Measurements from ENCODE around the gene CREB5.

GRCh38 chr7:28539289-28539981 lies 127.1 kb downstream of the CREB5 start:
- TF ChIP-seq GATA2 (IDR thresholded peaks at IDR 0.05; ENCODE audit: low read depth, low read length) (no peak), GATA3 (IDR thresholded peaks at IDR 0.05; ENCODE audit: low read depth, low read length) (no peak)

Data from SH-SY5Y (cell line).